ENCODE data around the gene IRF9.

IRF9 gene

DNA sequence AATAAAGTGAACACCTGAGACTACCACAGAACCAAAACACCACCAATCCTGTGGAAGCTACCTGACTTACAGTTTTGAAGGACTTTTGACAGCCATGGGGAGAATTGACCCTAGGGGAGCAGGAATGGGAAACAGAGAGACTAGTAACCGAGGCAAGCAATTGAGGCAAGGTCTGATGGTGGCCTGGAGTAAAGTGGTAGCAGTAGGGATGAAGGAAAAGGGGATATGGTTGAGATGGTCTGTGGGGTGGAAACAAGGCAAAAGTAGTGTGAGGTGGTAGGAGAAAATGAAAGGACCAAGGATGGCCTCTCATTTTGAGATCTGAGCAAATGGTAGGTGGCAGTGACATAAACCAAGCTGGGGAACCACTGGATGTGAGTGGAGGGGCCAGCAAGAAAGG lies 4.2 kb upstream of the IRF9 start:
- H3K36me3 ChIP-seq (ENCODE audit: control insufficient read depth in 2 of 2, insufficient read depth in 1 of 2, low read length in 2 of 2) = peaks cover 50 to 70% of the 10 kb centered on the region in 2 experiments
- H3K4me3 ChIP-seq (ENCODE audit: low read depth, low read length) = no peak overlapping the region
- ChIA-PET POLR2A (interaction anchor here (1.7 to 2.9 kb wide), 2 partner anchors 11 to 43 kb away, joined by 4 to 8 read pairs; partner anchors contain the start of genes DCAF11, NRL and PSME2), CTCF (no interaction called here)
- no peak for TF ChIP-seq ELK4 (IDR thresholded peaks at IDR 0.05; ENCODE audit: borderline replicate concordance, low read depth, low read length)
- TF ChIP-seq, protein P1, sequence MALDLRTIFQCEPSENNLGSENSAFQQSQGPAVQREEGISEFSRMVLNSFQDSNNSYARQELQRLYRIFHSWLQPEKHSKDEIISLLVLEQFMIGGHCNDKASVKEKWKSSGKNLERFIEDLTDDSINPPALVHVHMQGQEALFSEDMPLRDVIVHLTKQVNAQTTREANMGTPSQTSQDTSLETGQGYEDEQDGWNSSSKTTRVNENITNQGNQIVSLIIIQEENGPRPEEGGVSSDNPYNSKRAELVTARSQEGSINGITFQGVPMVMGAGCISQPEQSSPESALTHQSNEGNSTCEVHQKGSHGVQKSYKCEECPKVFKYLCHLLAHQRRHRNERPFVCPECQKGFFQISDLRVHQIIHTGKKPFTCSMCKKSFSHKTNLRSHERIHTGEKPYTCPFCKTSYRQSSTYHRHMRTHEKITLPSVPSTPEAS (tag by site-specific recombination; IDR thresholded peaks at IDR 0.05) = no peak
- no peak for TF ChIP-seq ZNF558 (tag by site-specific recombination; IDR thresholded peaks at IDR 0.05)
- TF ChIP-seq YY2 (tag by site-specific recombination; IDR thresholded peaks at IDR 0.05) = no peak
- TF ChIP-seq HOXA7 (CRISPR knock-in tag; IDR thresholded peaks at IDR 0.05; ENCODE audit: borderline replicate concordance) = no peak
- TF ChIP-seq ZSCAN5A (tag by site-specific recombination; IDR thresholded peaks at IDR 0.05) = no peak
- TF ChIP-seq ZFP69B (tag by site-specific recombination; IDR thresholded peaks at IDR 0.05) = no peak
- no peak for TF ChIP-seq ZNF157 (tag by site-specific recombination; IDR thresholded peaks at IDR 0.05)
- TF ChIP-seq ZBTB11 (tag by site-specific recombination; conservative IDR thresholded peaks at IDR 0.05; ENCODE audit: low read depth) = no peak
- no peak for TF ChIP-seq ZNF37A (tag by site-specific recombination; IDR thresholded peaks at IDR 0.05)
- TF ChIP-seq BCL11B (tag by site-specific recombination; IDR thresholded peaks at IDR 0.05; ENCODE audit: low read depth) = no peak
- no peak overlapping the region for H3K27ac ChIP-seq (ENCODE audit: extremely low read depth, low read depth, low read length)
- H3K4me1 ChIP-seq (ENCODE audit: control insufficient read depth, insufficient read depth, low read length) = peaks cover 5% of the 10 kb centered on the region
- H3K9me3 ChIP-seq (ENCODE audit: control insufficient read depth, insufficient read depth, low read depth, low read length) = no peaks in the 10 kb centered on the region

DNA sequence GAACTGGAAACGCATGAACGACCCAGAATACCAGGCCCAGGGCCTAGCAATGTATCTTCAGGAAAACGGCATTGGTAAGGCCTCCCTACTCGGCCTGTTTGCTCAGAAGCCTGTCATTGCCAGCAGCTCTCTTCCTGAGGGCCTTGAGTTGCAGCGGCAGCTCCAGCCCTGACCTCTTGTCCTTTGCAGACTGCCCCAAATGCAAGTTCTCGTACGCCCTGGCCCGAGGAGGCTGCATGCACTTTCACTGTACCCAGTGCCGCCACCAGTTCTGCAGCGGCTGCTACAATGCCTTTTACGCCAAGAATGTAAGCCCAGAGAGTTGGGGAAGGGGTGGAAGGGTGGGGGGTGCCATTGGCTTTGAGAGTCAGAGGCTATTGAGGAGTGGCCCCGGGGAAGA lies 3.7 kb upstream of the IRF9 start:
- peaks cover 5% of the 10 kb centered on the region for H3K4me1 ChIP-seq (ENCODE audit: control insufficient read depth, insufficient read depth, low read length)
- TF ChIP-seq ZNF670 (tag by site-specific recombination; IDR thresholded peaks at IDR 0.05; ENCODE audit: low read depth) (no peak), SP3 (tag by site-specific recombination; IDR thresholded peaks at IDR 0.05) (no peak), ZNF280C (tag by site-specific recombination; IDR thresholded peaks at IDR 0.05) (no peak), ZNF843 (tag by site-specific recombination; IDR thresholded peaks at IDR 0.05) (no peak), HOXD13 (CRISPR knock-in tag; IDR thresholded peaks at IDR 0.05; ENCODE audit: borderline replicate concordance) (no peak), ZNF132 (tag by site-specific recombination; IDR thresholded peaks at IDR 0.05; ENCODE audit: borderline replicate concordance) (no peak), ZNF473 (tag by site-specific recombination; IDR thresholded peaks at IDR 0.05) (no peak), MZF1 (tag by site-specific recombination; IDR thresholded peaks at IDR 0.05; ENCODE audit: borderline replicate concordance) (no peak), ZNF292 (tag by site-specific recombination; IDR thresholded peaks at IDR 0.05; ENCODE audit: borderline replicate concordance, low read depth) (no peak), KLF1 (tag by site-specific recombination; IDR thresholded peaks at IDR 0.05) (no peak)
- CTCF ChIA-PET = interaction anchor here (1.2 kb wide), 1 partner anchor 11 kb away, joined by 4 read pairs; the partner anchor contains the start of genes PSME2 and RNF31
- H3K27ac ChIP-seq (ENCODE audit: extremely low read depth, low read depth, low read length) = no peak overlapping the region
- H3K9me3 ChIP-seq (ENCODE audit: control insufficient read depth, insufficient read depth, low read depth, low read length) = no peaks in the 10 kb centered on the region
- no peak overlapping the region for H3K4me3 ChIP-seq (ENCODE audit: low read depth, low read length)
- POLR2A ChIA-PET = interaction anchor here (1.7 to 2.9 kb wide), 2 partner anchors 11 to 43 kb away, joined by 4 to 8 read pairs; partner anchors contain the start of genes DCAF11, NRL and PSME2
- H3K36me3 ChIP-seq (ENCODE audit: control insufficient read depth in 2 of 2, insufficient read depth in 1 of 2, low read length in 2 of 2) = peaks cover 46 to 69% of the 10 kb centered on the region in 2 experiments
